Measurements from ENCODE around the gene BMP7.
"Not testable (repeated sequence)": the region's sequence is repeated elsewhere in the genome, so short reads cannot be mapped to it uniquely, and the experiment has no call there.

Gene BMP7

DNA sequence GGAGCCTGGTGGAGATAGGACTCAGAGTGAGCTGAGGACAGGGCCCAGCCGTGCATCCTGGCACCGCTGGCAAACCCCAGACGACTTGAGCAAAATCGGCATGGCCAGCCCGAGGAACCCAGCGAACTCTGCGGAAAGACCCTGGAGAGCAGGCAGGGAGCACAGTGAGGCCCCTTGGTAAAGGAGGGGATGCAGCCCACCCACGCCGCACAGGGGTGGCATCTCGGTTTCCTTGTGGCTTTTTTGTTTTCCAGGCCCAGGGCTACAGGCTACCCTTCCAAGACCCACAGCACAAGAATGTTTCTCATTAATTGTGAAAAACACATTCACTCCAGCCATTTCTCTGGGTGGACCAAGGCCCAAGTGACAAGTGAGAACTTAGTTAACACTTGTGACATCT lies 71.4 kb downstream of the BMP7 start:
- DNase-seq (ENCODE audit: extremely low read depth in 1 of 2, low read depth in 1 of 2), result no peak

DNA sequence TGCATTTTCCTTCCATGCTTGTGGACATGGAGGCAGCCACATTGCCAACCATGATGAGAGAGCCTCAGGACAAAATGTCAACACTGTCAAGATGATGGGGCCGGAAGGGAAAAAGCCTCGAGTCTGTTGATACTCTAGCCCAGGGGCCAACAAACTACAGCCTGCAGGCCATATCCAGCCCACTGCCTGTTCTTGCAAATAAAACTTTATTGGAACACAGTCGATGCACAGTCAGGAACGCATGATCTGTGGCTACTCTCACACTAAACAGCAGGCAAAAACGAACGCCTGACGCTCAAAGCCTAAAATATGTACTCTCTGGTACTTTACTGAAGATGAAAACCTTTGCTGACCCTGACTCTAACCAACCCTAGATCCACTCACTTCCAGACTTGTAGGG lies 72.3 kb downstream of the BMP7 start:
- no peak for DNase-seq (ENCODE audit: extremely low read depth in 1 of 2, low read depth in 1 of 2)

DNA sequence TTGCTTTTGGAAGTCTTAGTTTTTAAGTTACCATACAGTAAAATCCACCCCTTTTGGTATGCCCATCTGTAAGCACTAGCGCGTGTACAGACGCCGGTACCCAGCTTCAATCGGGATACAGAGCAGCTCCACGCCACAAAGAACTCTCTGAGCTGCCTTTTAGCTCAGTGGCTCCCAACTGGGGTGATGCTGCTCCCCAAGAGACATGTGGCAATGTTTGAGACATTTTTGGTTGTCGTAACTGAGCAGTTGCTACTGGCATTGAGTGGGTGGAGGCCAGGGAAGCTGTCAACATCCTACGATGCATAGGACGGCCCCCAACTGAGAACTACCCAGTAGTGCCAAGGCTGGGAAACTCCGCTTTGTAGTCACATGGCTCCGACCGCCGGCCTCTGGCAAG lies 73.3 kb downstream of the BMP7 start:
- DNase-seq (ENCODE audit: extremely low read depth in 1 of 2, low read depth in 1 of 2), result no peak

DNA sequence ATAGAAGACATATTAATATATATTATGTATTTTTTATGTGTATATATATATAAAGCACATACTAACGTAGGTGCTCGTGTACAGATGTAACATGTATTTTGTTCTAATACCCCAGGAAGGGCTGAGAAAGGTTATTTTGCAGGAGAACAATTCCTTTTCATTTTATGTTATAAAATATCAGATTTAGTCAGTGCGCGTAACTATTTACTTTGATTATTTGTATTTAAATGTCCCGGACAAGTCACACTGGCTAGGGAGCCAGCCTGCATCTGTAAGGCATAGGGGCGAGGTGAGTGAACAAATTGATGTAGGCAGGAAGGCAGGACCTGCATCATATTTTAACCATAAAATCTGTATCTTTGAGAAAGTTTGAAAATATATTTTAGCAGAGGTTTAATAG lies 74.1 kb downstream of the BMP7 start:
- no peak for DNase-seq (ENCODE audit: extremely low read depth in 1 of 2, low read depth in 1 of 2)

- DNase-seq (ENCODE audit: extremely low read depth in 1 of 2, low read depth in 1 of 2), result not testable (repeated sequence)
These were observed 75.2 kb downstream of the BMP7 start for GRCh38 chr20:57191265-57191638.

DNA sequence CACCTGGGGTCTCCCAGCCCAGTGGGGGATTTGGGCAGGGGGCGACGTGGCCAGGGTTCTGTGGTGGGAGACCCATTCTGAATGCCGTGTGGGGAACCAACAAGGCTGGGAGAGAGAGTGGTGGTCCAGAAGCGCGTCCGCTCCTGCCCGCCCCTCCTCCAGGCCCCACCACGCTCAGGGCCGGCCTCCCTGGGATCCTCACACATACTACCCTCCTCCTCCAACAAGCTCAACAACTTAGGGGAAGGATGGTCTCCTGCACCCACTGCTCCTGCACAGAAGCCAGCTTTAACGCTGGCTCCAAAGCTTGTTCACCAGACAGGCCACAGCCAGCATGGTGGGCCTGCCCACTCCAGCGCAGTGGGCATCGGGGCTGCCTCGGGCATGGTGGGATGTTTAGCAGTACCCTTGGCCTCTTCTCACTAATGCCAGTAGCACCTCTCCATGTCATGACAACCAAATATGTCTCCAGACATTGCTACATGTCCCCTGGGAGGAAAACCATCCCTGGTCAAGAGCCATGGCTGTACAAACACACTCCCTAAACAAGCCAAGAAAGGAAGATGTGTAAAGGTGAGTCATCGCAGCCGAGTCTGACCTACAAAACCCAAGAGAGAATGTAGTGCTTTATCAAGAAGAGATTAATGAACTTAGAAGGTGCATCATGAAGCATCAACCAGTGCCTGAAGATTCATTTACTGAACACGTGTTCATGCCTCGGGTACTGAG lies 75.7 kb downstream of the BMP7 start:
- DNase-seq (ENCODE audit: extremely low read depth in 1 of 2, low read depth in 1 of 2), result no peak

GRCh38 chr20:57189713-57190112 lies 76.7 kb downstream of the BMP7 start:
- DNase-seq (ENCODE audit: extremely low read depth in 1 of 2, low read depth in 1 of 2), result no peak

- no peak for DNase-seq (ENCODE audit: extremely low read depth in 1 of 2, low read depth in 1 of 2)
These were observed 77.8 kb downstream of the BMP7 start for GRCh38 chr20:57188576-57189079.

DNA sequence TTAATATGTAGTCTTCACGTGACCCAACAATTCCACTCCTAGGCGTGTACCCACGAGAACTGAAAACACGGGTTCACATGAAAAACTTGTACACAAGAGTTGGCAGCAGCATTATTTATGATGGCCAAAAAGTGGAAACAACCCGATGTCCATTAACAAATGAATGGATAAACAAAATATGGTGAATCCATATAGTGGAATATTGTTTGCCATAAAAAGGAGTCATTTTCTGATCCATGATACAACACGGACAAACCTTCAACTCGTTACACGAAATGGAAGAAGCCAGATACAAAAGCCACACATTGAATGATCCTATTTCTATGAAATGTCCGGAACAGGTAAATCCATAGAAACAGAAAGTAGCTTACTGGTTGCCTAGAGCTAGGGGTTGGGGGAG lies 78.4 kb downstream of the BMP7 start:
- DNase-seq (ENCODE audit: extremely low read depth in 1 of 2, low read depth in 1 of 2), result no peak

GRCh38 chr20:57187068-57187634 lies 79.3 kb downstream of the BMP7 start:
- no peak for DNase-seq (ENCODE audit: extremely low read depth in 1 of 2, low read depth in 1 of 2)

GRCh38 chr20:57186192-57186591 lies 80.2 kb downstream of the BMP7 start:
- no peak for DNase-seq (ENCODE audit: extremely low read depth in 1 of 2, low read depth in 1 of 2)

GRCh38 chr20:57185188-57185743 lies 81.2 kb downstream of the BMP7 start:
- DNase-seq (ENCODE audit: extremely low read depth in 1 of 2, low read depth in 1 of 2), result no peak

DNA sequence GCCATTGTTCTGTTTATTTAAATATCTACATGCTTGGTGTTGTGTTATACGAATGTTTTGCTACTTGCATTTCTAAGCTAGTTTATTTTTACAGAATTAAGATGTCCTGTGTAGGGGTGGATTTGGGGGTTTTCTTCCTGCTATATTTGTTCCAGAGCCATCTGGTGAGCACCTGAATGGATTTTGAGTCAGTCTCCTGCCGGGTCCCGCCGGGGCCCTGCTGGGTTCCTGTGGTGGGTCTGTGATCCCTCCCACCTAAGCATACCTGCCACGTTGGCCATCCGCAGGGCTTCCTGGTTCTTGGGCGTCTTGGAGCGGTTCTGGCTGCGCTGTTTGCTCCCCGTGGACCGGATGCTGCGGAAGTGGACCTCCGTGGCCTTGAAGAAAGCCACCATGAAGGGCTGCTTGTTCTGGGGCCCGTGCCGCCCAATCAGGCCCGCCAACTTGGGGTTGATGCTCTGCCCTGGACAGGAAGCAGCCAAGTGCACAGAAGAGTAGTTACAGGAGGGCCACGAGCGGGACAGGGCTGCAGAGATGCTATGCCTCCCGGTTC lies 82.9 kb downstream of the BMP7 start:
- no peak for DNase-seq (ENCODE audit: extremely low read depth in 1 of 2, low read depth in 1 of 2)

DNA sequence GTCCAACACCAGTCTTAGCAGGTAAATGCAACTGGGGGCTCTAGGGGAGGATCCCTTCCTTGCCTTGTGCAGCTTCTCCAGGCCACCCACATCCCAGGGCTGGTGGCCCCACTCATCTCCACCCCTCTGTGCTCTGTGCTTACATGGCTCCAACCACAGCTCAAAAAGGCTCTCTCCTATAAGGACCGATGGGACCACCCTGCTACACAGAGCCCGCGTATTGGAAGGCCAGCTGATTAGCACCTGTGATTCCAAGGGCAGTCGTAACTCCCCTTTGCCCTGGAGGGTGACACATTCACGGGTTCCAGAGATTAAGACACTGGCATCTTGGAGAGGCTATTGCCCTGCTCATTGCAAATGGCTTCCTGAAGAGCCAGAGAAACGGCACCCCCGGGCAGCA lies 84.8 kb downstream of the BMP7 start:
- no peak for DNase-seq (ENCODE audit: extremely low read depth in 1 of 2, low read depth in 1 of 2)

- DNase-seq (ENCODE audit: extremely low read depth in 1 of 2, low read depth in 1 of 2), result no peak
These were observed 85.5 kb downstream of the BMP7 start for GRCh38 chr20:57180954-57181353.

DNA sequence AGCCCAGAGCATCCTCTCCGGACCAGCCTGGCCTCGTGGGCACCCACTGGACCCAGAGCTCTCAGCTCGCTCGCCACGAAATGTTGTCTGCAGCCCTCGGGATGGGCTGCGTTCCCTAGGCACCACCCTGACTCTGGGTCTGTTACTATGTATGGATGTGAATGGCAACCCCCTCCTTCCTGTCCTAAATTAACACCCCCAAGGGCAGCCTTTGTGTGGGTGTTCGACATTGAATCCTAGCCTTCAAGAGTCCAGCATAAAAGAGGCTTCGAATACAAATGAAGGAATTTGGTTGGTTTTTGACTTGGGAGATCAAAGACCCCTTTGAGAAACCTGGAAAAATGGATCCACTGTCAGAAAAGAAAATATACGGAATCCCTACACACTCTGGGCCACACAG lies 86.1 kb downstream of the BMP7 start:
- DNase-seq (ENCODE audit: extremely low read depth in 1 of 2, low read depth in 1 of 2), result no peak

- DNase-seq (ENCODE audit: extremely low read depth in 1 of 2, low read depth in 1 of 2), result no peak
These were observed 87.2 kb downstream of the BMP7 start for GRCh38 chr20:57179265-57179664.

GRCh38 chr20:57178582-57179111 lies 87.8 kb downstream of the BMP7 start:
- no peak for DNase-seq (ENCODE audit: extremely low read depth in 1 of 2, low read depth in 1 of 2)

GRCh38 chr20:57177636-57178280 lies 88.7 kb downstream of the BMP7 start:
- no peak for DNase-seq (ENCODE audit: extremely low read depth in 1 of 2, low read depth in 1 of 2)

- DNase-seq (ENCODE audit: extremely low read depth in 1 of 2, low read depth in 1 of 2), result no peak
These were observed 89.6 kb downstream of the BMP7 start for GRCh38 chr20:57176842-57177241.

GRCh38 chr20:57175397-57176010 lies 90.9 kb downstream of the BMP7 start:
- no peak for DNase-seq (ENCODE audit: extremely low read depth in 1 of 2, low read depth in 1 of 2)

All from stimulated activated CD8-positive, alpha-beta memory T cell treated with anti-CD3 and anti-CD28 coated beads, Interleukin-7, amount 100 ng/mL, for 48 hours (primary cell).